ENCODE results near the gene UNC5B. TPM values are rescaled to one million over a fixed set of nuclear protein-coding genes. Genes with fewer than 3 reads are reported as not detected.

The UNC5B gene
- total RNA-seq, 2 experiments from 2014 or later: 0.07 TPM

DNA sequence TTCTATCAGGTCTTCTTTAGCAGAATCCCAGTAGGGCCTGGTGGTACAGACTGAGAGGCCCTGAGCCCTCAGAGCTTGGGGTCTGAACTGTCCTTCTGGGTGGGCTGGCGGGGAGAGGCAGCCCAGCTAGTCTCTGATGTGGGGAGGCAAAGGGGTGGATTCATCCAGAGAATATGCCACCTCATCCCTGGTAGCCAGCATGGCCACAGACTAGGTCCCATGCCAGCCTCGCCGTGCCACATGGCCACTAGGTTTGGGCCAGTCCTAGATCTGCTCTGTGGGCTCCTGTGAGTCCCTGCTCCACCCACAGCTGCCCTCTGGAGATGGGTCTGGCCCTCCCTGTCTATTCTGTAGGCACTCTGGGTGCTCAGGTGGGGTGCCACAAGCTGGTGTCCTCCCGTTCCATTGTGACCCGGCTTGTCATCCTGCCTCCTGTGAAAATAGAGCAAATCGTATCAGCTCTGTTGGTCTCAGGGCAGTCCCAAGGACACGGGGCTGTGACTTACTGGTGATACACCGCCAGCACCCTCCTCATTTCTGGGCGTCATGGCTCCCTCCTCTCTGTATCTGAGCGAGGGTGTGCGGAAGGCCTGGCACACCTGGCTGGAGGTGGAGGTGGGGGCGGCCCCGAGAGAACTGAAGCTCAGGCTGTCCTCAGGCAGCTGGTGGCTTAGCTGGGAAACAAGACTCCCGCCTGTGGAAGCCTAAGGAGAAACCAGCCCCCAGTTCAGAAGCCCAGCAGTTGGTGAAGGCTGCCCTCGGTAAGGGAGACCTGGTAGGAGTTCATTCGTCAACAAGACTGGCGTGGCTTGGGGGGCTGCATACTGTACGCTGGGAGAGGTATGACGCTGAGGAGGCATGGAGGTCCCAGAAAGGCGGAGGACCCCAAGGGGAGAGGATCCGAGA is 33.3 kb downstream of the UNC5B start:
- H3K9me3 Mint-ChIP-seq: no peaks in the 10 kb centered on the region
- CTCF ChIA-PET: interaction anchor here (1.3 kb wide), 1 partner anchor 24 kb away, joined by 4 read pairs; no protein-coding TSS in a partner anchor
- H3K4me1 Mint-ChIP-seq (ENCODE audit: low read depth): no peaks in the 10 kb centered on the region
- no peaks in the 10 kb centered on the region for H3K36me3 Mint-ChIP-seq (ENCODE audit: low read depth)
- no peak for ATAC-seq
- no peak overlapping the region for H3K27ac Mint-ChIP-seq
- TF ChIP-seq, protein P1, sequence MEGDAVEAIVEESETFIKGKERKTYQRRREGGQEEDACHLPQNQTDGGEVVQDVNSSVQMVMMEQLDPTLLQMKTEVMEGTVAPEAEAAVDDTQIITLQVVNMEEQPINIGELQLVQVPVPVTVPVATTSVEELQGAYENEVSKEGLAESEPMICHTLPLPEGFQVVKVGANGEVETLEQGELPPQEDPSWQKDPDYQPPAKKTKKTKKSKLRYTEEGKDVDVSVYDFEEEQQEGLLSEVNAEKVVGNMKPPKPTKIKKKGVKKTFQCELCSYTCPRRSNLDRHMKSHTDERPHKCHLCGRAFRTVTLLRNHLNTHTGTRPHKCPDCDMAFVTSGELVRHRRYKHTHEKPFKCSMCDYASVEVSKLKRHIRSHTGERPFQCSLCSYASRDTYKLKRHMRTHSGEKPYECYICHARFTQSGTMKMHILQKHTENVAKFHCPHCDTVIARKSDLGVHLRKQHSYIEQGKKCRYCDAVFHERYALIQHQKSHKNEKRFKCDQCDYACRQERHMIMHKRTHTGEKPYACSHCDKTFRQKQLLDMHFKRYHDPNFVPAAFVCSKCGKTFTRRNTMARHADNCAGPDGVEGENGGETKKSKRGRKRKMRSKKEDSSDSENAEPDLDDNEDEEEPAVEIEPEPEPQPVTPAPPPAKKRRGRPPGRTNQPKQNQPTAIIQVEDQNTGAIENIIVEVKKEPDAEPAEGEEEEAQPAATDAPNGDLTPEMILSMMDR (IDR thresholded peaks at IDR 0.05): no peak
- no peak overlapping the region for H3K4me3 Mint-ChIP-seq
- no peak for DNase-seq
- POLR2A ChIA-PET: interaction anchor here (1.2 kb wide), 1 partner anchor 11 kb away, joined by 3 read pairs; no protein-coding TSS in a partner anchor
- no peaks in the 10 kb centered on the region for H3K27me3 Mint-ChIP-seq
- intact Hi-C loops (cut with micrococcal nuclease): no loop called here

DNA sequence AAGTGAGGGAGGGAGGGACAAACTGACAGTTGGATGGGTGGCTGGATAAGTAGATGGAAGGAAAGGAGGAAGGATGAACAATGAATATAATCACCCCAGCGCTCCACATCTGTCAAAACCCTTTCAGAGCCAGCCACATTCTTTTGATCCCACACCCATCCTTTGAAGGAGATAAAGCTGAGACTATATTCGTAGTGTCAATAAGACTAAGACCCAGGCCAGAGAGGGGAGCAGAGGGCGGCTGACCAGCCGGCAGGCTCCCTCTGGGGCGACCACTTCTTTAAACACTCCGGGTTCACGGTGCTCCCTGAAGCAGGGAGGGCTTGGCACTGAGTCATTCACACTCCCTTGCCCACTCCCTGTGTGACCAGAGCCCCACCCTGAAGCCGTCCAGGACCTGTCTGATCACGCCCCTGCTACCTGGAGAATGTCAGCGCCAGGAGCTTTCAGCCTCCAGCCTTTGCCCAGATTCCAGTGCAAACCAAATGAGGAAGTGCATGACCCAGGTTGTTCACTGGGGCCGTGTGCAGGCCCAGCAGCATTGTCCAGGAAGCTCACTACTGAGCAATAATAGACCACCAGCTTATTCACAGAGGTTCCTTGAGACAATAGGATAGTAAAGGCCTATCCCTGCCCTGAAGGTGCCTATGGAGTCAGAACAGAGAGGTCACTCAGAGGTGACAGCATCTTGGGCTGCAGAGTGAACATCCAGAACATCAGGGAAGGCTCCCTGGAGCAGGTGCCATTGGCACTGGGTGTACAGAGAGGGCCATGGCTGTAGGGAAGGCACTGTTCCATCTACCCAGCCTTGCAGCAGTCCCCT is 34.4 kb downstream of the UNC5B start:
- no peak overlapping the region for H3K4me3 Mint-ChIP-seq
- POLR2A ChIA-PET: no interaction called here
- H3K36me3 Mint-ChIP-seq (ENCODE audit: low read depth): no peaks in the 10 kb centered on the region
- CTCF ChIA-PET: no interaction called here
- TF ChIP-seq, protein P1 (IDR thresholded peaks at IDR 0.05): no peak
- H3K4me1 Mint-ChIP-seq (ENCODE audit: low read depth): no peaks in the 10 kb centered on the region
- DNase-seq (no peak), ATAC-seq (no peak)
- no peaks in the 10 kb centered on the region for H3K9me3 Mint-ChIP-seq
- no peak overlapping the region for H3K27ac Mint-ChIP-seq
- H3K27me3 Mint-ChIP-seq: no peaks in the 10 kb centered on the region
- intact Hi-C loops (cut with micrococcal nuclease): no loop called here

DNA sequence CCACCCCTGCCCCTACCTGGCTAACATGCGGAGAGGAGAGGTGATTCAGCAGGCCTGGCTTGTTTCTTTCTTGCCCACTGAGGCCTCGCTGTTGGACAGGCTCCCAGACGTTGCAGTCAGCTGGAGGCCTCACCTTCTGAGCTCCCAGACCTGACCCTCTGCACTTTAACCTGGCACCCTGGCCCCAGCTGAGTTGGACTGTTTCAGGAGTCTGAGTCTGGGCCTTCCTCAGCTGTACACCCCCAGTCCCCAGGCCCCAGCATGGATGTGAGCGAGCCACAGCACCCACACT is 35.0 kb downstream of the UNC5B start:
- no peak for ATAC-seq
- intact Hi-C loops (cut with micrococcal nuclease): no loop called here
- ChIA-PET POLR2A (no interaction called here), CTCF (interaction anchor here (1.0 kb wide), 1 partner anchor 29 kb away, joined by 3 read pairs; no protein-coding TSS in a partner anchor)
- H3K36me3 Mint-ChIP-seq (ENCODE audit: low read depth): no peaks in the 10 kb centered on the region
- H3K4me3 Mint-ChIP-seq: no peak overlapping the region
- no peaks in the 10 kb centered on the region for H3K27me3 Mint-ChIP-seq
- H3K4me1 Mint-ChIP-seq (ENCODE audit: low read depth): no peaks in the 10 kb centered on the region
- DNase-seq: no peak
- no peak overlapping the region for H3K27ac Mint-ChIP-seq
- no peaks in the 10 kb centered on the region for H3K9me3 Mint-ChIP-seq
- TF ChIP-seq, protein P1 (IDR thresholded peaks at IDR 0.05): no peak

DNA sequence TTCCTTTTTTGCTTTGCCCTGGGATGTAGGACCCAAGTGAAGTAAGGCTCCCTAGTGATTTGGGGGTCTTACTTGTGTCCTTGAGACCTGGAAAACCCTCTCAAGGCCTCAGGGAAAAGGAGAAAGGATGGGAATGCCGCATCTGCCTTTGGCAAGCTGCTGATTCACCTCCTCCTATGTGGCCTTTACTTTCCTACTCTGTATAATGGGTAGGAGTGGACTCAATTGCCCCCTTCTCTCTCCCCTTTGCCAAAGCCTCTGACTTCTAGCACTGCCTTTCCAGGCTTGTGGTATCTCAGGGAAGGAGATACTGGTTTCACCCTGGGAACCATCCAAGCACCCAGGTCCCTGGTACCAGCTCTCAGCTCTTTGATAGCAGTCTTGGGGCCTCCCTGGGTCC is 35.4 kb downstream of the UNC5B start:
- DNase-seq (no peak), ATAC-seq (no peak)
- TF ChIP-seq, protein P1 (IDR thresholded peaks at IDR 0.05): no peak
- Mint-ChIP-seq H3K4me1 (ENCODE audit: low read depth) (no peaks in the 10 kb centered on the region), H3K36me3 (ENCODE audit: low read depth) (no peaks in the 10 kb centered on the region), H3K9me3 (no peaks in the 10 kb centered on the region), H3K27ac (no peak overlapping the region), H3K4me3 (no peak overlapping the region), H3K27me3 (no peaks in the 10 kb centered on the region)
- ChIA-PET POLR2A (no interaction called here), CTCF (interaction anchor here (1.0 to 1.1 kb wide), 2 partner anchors 28 to 344 kb away, joined by 3 read pairs; no protein-coding TSS in a partner anchor)
- intact Hi-C loops (cut with micrococcal nuclease): no loop called here

DNA sequence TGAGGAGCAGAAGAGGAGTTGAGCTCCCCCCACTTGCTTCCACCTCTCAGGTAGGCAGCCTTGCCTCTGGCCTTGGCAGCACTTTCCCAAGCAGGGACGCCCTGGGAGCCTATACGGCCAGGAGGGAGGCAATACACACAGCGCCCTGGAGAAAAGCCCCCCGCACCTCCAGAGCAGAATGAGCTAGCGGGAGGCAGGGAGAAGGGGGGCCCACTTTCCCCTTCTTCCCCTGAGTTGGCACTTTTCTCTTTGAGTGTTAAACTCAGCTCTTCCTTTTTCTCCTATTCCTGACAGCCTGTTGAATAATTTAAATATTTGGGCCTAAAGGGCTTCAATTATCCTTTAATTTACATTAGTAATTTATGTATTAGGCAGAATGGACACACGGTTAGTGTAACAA is 35.8 kb downstream of the UNC5B start:
- ChIA-PET CTCF (interaction anchor here (1.0 to 1.1 kb wide), 2 partner anchors 28 to 344 kb away, joined by 3 read pairs; no protein-coding TSS in a partner anchor), POLR2A (no interaction called here)
- no peaks in the 10 kb centered on the region for H3K4me1 Mint-ChIP-seq (ENCODE audit: low read depth)
- H3K27ac Mint-ChIP-seq: no peak overlapping the region
- intact Hi-C loops (cut with micrococcal nuclease): no loop called here
- ATAC-seq: no peak
- DNase-seq: no peak
- H3K4me3 Mint-ChIP-seq: no peak overlapping the region
- no peaks in the 10 kb centered on the region for H3K36me3 Mint-ChIP-seq (ENCODE audit: low read depth)
- TF ChIP-seq, protein P1 (IDR thresholded peaks at IDR 0.05): no peak
- no peaks in the 10 kb centered on the region for H3K27me3 Mint-ChIP-seq
- H3K9me3 Mint-ChIP-seq: no peaks in the 10 kb centered on the region
